Measurements from ENCODE around the gene ARID5B. TPM values are rescaled to one million over a fixed set of nuclear protein-coding genes. Genes with fewer than 3 reads are reported as not detected.
"Not testable (repeated sequence)": the region's sequence is repeated elsewhere in the genome, so short reads cannot be mapped to it uniquely, and the experiment has no call there.

Gene ARID5B
- total RNA-seq, 2 donors from 2014 or later, result 65.5 to 93.8 TPM

DNA sequence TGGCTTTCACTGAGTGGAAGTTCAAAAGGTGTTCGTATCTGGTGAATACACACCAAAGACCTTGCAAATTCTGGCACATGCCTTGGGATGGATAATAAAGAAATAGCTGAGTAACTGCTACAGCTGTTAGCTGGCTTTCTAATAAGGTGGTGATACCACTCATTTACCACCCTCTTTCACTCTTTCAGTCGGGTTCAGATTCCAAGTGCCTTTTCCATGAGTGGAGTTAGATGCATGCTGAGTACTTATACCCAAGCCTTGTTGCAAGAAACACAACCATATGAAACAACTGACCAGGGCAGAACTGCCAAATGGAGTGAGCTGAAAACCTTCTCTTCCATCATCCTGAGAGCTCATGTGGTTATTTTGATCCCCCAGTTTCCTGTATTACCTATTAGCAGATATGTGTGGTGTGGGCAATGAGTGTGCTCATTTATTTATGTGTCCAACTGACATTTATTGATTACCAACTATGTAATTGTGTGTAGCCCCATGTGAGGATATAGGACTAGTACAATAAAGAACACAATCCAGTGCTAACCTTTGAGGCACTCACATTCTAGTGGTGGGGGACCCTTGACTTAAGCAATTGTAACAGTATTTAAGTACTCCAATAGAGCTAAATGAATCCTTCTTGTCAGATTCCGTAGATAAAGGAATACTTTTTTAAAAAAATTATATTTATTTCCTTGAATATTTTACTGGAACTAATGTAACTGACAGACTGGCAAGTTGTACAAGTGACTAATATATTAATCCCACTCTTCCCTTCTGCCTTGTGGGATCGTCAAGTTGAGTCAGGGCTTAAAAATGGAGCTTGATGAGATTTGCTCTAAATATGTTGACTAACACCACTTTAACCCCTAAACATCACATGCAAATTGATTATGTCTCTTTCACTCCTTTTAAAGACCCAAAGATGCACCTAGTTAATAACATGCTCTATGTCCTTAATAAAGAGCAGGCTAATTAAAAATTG is 124.7 kb downstream of the ARID5B start:
- H3K4me1 Mint-ChIP-seq, result peaks cover 57% of the 10 kb centered on the region
- no peak overlapping the region for H3K4me3 Mint-ChIP-seq
- no peaks in the 10 kb centered on the region for H3K27me3 Mint-ChIP-seq
- no peaks in the 10 kb centered on the region for H3K9me3 Mint-ChIP-seq
- H3K27ac Mint-ChIP-seq, result no peak overlapping the region
- no peak for ATAC-seq (replicated peaks)
- H3K36me3 Mint-ChIP-seq (ENCODE audit: low read depth), result peaks cover 82% of the 10 kb centered on the region

DNA sequence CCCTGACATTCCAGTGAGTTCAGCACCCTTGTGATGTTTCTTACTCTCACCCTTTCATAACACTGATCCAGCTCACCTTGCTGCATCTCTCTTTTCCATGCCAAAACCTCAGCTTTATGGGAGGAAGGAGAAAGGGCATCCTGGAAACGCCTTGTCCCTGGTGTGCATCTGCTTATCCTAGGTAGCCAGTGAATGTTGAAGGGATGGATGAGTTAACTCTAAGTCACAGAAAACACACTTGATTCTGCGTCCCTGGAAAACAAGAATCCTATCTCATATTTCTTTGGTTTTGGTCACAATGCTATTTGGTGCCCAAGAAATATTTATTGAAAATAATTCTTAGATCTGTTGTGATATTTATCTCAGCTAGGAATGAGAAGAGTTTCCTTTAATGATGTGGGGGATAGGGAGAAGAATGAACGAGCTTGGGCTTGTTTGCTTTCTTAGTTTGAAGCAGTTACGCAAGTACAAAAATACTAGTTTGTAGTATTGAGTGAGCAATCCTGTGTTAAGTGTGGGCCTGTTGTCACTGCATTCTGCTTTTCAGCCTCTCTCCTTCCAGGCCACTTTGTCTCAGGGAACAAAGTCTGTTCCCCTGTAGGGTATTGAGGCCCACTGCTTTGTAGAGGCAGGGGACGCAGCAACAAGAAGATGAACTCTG is 126.5 kb downstream of the ARID5B start:
- Mint-ChIP-seq H3K4me1 (peaks cover 49% of the 10 kb centered on the region), H3K9me3 (no peaks in the 10 kb centered on the region), H3K36me3 (ENCODE audit: low read depth) (peaks cover 82% of the 10 kb centered on the region), H3K27me3 (no peaks in the 10 kb centered on the region), H3K4me3 (no peak overlapping the region), H3K27ac (peak overlapping the region; percentile 55)
- no peak for ATAC-seq (replicated peaks)

DNA sequence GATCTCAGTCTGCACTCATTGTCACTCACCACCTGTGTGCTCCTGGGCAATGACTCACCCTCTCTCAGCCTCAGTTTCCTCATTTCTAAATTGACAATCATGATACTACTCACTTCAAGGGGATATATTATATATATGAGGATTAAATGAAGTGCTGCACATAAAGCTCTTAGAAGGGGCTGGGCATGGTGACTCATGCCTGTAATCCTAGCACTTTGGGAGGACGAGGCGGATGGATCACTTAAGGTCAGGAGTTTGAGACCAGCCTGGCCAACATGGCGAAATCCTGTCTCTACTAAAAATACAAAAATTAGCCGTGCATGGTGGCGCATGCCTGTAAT is 127.0 kb downstream of the ARID5B start:
- not testable (repeated sequence) for H3K9me3 Mint-ChIP-seq; H3K27me3 Mint-ChIP-seq; ATAC-seq (replicated peaks)
- Mint-ChIP-seq H3K4me1 (peaks cover 49% of the 10 kb centered on the region), H3K36me3 (ENCODE audit: low read depth) (peaks cover 82% of the 10 kb centered on the region), H3K27ac (peak overlapping the region; percentile 55), H3K4me3 (peak overlapping the region; percentile 49)

DNA sequence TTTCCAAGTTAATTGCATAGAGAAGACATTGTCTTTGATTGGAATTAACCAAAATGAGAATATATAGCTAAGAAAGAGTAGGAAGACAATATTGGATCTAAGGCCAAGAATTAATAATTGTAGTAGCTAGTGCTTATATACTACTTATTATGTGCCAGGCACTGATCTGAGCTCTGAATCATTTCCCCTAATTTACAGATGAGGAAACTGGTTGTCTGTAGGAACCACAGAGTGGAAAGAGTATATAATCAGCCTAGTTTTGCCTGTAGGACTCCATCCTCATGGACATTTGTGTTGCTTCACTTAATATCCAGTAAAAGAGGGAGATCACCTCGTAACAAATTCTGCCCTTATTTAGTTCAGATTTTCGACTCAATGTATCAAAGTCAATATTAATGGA is 127.9 kb downstream of the ARID5B start:
- Mint-ChIP-seq H3K27me3 (no peaks in the 10 kb centered on the region), H3K36me3 (ENCODE audit: low read depth) (peaks cover 75% of the 10 kb centered on the region), H3K4me1 (peaks cover 48% of the 10 kb centered on the region), H3K4me3 (peak overlapping the region; percentile 49), H3K27ac (peak overlapping the region; percentile 67), H3K9me3 (no peaks in the 10 kb centered on the region)
- peak; percentile 78 for ATAC-seq (replicated peaks)

DNA sequence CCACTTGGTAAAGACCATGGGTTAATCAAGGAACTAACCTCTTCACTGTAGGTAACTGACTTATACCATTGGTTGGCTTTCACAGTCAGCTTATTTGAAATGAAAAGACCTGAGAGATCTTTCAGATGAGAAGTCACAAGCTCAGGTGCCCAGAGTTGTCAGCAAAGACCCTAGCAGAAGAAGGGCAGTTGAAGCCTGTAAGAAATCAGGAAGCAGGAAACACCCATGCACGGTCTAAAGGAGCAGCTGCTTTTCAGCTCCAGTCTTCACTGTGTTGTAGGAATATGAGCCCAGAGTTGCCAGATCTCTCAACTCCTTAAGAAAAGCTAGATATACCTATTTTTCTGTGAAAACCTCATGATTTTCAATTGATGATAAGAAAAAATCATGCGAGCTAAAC is 130.0 kb downstream of the ARID5B start:
- H3K9me3 Mint-ChIP-seq, result no peaks in the 10 kb centered on the region
- peak overlapping the region; percentile 49 for H3K4me3 Mint-ChIP-seq
- H3K4me1 Mint-ChIP-seq, result peaks cover 44% of the 10 kb centered on the region
- H3K27me3 Mint-ChIP-seq, result no peaks in the 10 kb centered on the region
- no peak overlapping the region for H3K27ac Mint-ChIP-seq
- ATAC-seq (replicated peaks), result no peak
- H3K36me3 Mint-ChIP-seq (ENCODE audit: low read depth), result peaks cover 61% of the 10 kb centered on the region

GRCh38 chr10:62033125-62033524 is 131.6 kb downstream of the ARID5B start:
- peaks cover 45% of the 10 kb centered on the region for H3K36me3 Mint-ChIP-seq (ENCODE audit: low read depth)
- H3K27me3 Mint-ChIP-seq, result no peaks in the 10 kb centered on the region
- peak overlapping the region; percentile 51 for H3K4me3 Mint-ChIP-seq
- peak overlapping the region; percentile 86 for H3K27ac Mint-ChIP-seq
- peak; percentile 34 for ATAC-seq (replicated peaks)
- H3K4me1 Mint-ChIP-seq, result peaks cover 33% of the 10 kb centered on the region
- no peaks in the 10 kb centered on the region for H3K9me3 Mint-ChIP-seq

DNA sequence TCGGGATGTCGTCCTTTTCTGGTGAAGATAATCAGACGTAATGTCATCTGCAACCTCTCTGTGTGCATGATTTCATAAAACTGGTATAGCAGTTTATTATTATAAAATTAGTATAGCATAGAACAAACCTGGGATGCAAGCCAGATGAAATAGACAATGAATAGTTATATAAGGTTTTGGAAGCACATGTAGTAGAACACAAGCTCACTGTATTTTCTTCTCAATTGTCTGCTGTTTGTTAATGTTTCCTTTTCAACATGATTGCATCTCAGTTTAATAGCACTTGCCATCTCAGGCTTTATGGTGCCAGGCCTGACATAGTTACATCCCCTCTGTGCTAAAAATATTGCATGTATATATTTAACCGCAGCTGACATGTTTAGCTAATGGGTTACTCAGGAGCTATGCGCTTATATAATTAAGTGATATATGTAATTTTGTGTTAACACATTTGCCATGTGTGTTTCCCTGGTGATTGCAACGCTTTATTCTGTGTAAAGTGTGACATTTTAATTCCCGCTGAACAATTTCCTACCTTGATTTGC is 132.7 kb downstream of the ARID5B start:
- Mint-ChIP-seq H3K4me3 (no peak overlapping the region), H3K36me3 (ENCODE audit: low read depth) (peaks cover 37% of the 10 kb centered on the region), H3K9me3 (no peaks in the 10 kb centered on the region), H3K27me3 (no peaks in the 10 kb centered on the region), H3K27ac (no peak overlapping the region), H3K4me1 (peaks cover 37% of the 10 kb centered on the region)
- ATAC-seq (replicated peaks), result no peak

GRCh38 chr10:62036186-62037081 is 134.9 kb downstream of the ARID5B start:
- H3K36me3 Mint-ChIP-seq (ENCODE audit: low read depth), result peaks cover 31% of the 10 kb centered on the region
- peak; percentile 45 for ATAC-seq (replicated peaks)
- peak overlapping the region; percentile 40 for H3K4me3 Mint-ChIP-seq
- H3K27ac Mint-ChIP-seq, result peak overlapping the region; percentile 67
- no peaks in the 10 kb centered on the region for H3K27me3 Mint-ChIP-seq
- no peaks in the 10 kb centered on the region for H3K9me3 Mint-ChIP-seq
- peaks cover 41% of the 10 kb centered on the region for H3K4me1 Mint-ChIP-seq

- Mint-ChIP-seq H3K36me3 (ENCODE audit: low read depth) (peaks cover 39% of the 10 kb centered on the region), H3K4me3 (peak overlapping the region; percentile 63), H3K9me3 (no peaks in the 10 kb centered on the region), H3K27ac (peak overlapping the region; percentile 67), H3K4me1 (peaks cover 47% of the 10 kb centered on the region), H3K27me3 (no peaks in the 10 kb centered on the region)
- no peak for ATAC-seq (replicated peaks)
Observed at GRCh38 chr10:62037166-62037831, 135.8 kb downstream of the ARID5B start.

DNA sequence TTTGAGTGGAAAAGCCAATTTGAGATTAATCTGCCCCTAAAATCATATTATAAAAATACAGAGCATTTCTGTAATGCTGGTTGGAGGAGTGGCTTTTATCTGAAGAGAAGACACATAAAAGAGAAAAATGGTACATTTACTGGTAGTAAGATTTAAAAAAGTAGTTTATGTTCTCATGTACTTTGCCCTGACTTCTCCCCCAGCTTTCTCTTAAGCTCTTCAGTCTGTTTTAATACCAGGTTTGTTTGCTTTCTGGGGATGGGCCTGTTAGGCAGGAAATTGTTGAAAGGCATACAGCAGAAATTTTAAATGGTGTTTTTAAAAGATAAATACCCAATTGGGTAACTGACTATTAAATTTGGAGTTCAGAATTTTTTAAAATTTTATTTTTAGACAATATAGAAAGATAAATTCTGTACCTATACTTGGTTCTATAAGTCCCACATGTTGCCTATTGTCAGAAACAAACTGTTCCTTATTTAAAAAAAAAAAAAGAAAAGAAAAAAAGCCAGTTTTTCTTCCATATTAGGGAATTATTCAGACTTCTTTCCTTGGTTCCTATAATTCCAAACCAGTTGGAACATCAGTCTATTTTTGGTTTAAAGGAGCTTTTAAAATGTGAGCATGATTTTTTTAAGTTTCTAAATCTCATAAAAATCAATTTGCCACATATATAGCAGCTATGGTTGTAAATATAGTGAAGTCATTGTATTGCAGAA is 136.6 kb downstream of the ARID5B start:
- H3K27me3 Mint-ChIP-seq, result no peaks in the 10 kb centered on the region
- peak overlapping the region; percentile 63 for H3K4me3 Mint-ChIP-seq
- peaks cover 47% of the 10 kb centered on the region for H3K4me1 Mint-ChIP-seq
- no peak for ATAC-seq (replicated peaks)
- no peaks in the 10 kb centered on the region for H3K9me3 Mint-ChIP-seq
- peak overlapping the region; percentile 67 for H3K27ac Mint-ChIP-seq
- H3K36me3 Mint-ChIP-seq (ENCODE audit: low read depth), result peaks cover 40% of the 10 kb centered on the region

GRCh38 chr10:62038609-62039190 is 137.2 kb downstream of the ARID5B start:
- Mint-ChIP-seq H3K36me3 (ENCODE audit: low read depth) (peaks cover 42% of the 10 kb centered on the region), H3K27ac (peak overlapping the region; percentile 60), H3K4me3 (peak overlapping the region; percentile 63), H3K9me3 (no peaks in the 10 kb centered on the region), H3K27me3 (no peaks in the 10 kb centered on the region), H3K4me1 (peaks cover 49% of the 10 kb centered on the region)
- ATAC-seq (replicated peaks), result peak; percentile 73

- H3K9me3 Mint-ChIP-seq, result no peaks in the 10 kb centered on the region
- peaks cover 50% of the 10 kb centered on the region for H3K36me3 Mint-ChIP-seq (ENCODE audit: low read depth)
- H3K4me3 Mint-ChIP-seq, result peak overlapping the region; percentile 63
- peaks cover 48% of the 10 kb centered on the region for H3K4me1 Mint-ChIP-seq
- no peak for ATAC-seq (replicated peaks)
- peak overlapping the region; percentile 60 for H3K27ac Mint-ChIP-seq
- H3K27me3 Mint-ChIP-seq, result no peaks in the 10 kb centered on the region
Observed at GRCh38 chr10:62039954-62040353, 138.5 kb downstream of the ARID5B start.

DNA sequence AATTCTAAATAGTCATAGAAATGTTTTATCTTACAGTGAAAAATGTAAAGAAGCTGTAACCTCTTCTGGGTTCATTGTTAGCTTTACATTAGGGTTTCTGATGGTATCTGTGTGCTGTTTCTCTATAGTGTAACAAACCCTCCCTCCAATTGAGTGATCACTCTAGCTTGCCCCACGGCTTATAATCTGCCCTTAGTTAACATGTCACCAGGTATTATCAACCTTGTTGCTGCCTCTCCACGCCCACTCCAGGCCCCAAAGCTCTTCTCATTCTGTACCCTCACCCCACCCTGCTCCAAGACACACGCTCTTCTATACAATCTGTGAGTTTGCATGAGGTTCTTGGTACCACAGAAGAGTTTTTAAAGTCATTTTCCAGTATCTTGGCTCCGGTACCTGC is 139.4 kb downstream of the ARID5B start:
- Mint-ChIP-seq H3K27ac (no peak overlapping the region), H3K36me3 (ENCODE audit: low read depth) (peaks cover 57% of the 10 kb centered on the region), H3K4me1 (peaks cover 45% of the 10 kb centered on the region), H3K27me3 (no peaks in the 10 kb centered on the region), H3K9me3 (no peaks in the 10 kb centered on the region), H3K4me3 (peak overlapping the region; percentile 98)
- no peak for ATAC-seq (replicated peaks)
